Forelimb muscle (tissue), 1 donor: ENCODE data around the gene MRPL16. TPM values are rescaled to one million over a fixed set of nuclear protein-coding genes. Genes with fewer than 3 reads are reported as not detected.

Experiments
- DNase-seq: peaks from one replicate; pipeline ENCODE4 v3.0.0-alpha.2; 2013; ENCODE audit warnings: low read depth
- polyA plus RNA-seq: library from polyadenylated mRNA; unstranded; fragments of 120-200 nt; gene quantifications from one replicate; pipeline ENCODE4 v1.2.1, GENCODE V29; 2013; ENCODE audit not compliant: insufficient read length

The MRPL16 gene
- polyA plus RNA-seq, 1 donor = 31.6 TPM

DNA sequence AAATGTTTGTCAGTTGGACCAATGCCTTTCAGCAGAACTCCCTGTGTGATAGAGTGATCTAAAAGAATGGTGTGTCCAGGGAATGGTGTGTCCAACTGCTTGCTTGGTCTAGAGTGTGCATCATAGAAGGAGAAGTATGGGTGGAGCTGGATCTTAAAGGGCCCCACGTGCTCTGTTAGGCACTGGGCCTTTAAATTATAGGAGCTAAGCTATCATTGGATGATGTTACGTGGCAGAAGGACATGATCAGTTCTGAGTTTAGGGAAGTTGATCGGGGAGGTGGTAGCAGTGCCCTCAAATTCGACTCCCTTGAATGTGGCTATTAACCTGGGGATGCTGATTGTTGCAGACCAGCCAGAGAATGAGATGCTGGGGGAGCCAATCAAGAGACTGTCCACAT is 39.0 kb downstream of the MRPL16 start:
- DNase-seq = no peak

- DNase-seq = no peak
These were observed 39.7 kb downstream of the MRPL16 start for GRCh38 chr11:59770869-59771268.

- DNase-seq = no peak
These were observed 40.3 kb downstream of the MRPL16 start for GRCh38 chr11:59770319-59770718.

GRCh38 chr11:59769828-59770227 is 40.8 kb downstream of the MRPL16 start:
- DNase-seq = no peak

DNA sequence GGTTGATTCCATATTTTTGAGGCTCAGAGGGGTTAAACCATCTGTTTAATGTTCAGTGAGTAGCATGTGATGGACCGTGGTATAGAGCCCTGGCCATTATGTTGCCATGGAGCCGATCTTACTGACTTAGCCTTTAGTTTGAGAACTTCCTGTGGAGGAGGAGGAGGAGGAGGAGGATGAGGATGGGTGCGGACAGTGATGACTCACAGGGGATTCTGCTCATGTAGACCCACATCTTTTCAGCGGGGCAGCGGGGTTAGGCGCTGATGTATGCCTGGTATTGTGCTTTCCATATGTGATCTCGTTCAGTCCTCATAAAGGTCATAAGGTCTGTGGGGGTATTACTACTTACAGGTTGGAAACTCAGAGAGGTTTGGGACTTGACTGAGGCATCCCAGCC is 41.5 kb downstream of the MRPL16 start:
- no peak for DNase-seq

DNA sequence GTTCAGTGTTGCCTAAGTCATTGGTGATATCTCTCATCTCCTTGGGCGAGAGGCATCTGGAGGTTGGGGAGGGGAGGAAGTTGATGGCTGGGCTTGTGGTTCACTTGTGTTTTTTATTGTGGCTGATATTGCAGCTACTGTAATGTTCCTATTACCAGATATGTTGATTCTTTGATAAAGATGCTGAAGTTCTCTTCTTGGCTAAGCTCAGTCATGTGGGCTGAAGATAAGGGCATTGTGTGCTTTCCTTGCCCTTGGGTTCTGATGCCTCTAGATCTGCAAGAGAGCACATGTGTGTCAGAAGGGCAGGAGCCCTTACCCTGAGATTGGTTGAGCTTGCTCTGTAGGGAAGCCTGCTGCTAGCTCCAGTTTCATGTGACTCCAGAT is 43.4 kb downstream of the MRPL16 start:
- no peak for DNase-seq

GRCh38 chr11:59766542-59767224 is 43.9 kb downstream of the MRPL16 start:
- DNase-seq = no peak

DNA sequence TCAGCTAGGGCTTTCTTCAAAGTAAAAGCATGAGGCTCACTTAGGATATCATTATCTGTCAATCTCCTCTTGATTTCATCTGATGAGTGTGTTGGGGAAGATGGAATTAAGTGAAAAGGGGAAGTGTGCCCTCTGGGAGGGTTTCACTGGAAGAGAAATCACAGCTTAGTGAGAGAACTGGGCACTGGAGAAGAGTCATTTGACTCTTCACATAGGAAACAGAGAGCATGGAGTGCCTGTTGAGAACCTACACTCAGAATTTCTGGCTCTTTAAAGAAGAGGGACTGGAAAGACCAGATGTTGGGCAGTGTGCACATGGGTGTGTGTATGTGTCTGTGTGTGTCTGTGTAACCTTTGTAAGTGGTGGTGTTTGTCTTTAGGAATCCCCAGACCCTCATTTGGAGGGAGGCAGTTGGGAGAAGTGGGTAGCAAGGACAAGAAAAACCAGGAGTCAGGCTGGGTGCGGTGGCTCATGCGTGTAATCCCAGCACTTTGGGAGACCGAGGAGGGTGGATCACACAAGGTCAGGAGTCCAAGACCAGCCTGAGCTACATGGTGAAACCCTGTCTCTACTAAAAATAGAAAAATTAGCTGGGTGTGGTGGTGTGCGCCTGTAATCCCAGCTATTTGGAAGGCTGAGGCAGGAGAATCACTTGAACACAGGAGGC is 45.4 kb downstream of the MRPL16 start:
- no peak for DNase-seq

- DNase-seq = no peak
These were observed 48.6 kb downstream of the MRPL16 start for GRCh38 chr11:59761993-59762392.

DNA sequence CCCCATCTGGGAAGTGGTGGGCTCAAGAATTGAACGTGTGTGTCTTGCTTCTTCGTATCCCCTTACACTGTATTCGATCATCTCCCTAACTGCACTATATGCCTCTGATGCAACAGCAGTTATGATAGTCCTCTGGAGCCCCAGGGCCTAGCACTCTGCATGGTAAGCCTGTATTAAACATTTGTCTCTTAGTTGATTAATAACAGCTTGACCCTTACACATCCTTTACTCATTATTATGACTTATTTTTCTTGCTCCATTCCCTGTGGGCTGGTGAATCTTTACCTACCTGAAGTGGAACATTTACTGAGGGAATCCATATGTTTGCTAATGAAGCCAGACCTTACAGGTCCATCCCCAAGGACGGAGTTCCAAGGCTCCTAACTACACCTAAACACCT is 49.8 kb downstream of the MRPL16 start:
- DNase-seq = no peak

DNA sequence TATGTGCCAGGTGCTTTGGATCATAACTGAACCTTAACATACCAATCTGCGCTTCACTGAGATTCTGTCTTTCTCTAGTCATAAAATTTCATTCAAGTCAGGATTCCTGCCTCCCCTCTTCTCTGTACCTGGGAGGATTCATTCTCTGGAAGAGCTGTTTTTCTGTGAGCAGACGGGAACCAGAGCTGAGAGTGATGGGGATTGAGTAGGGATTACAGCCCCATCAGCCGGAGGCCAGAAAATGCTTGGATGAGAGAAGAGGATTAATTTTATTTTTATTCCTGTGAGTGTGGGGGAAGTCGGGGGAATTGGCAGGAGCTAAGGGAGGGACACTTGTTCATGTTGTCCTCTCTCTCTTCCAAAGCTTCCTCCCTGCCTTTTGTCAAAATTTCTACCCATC is 50.7 kb downstream of the MRPL16 start:
- DNase-seq = no peak

DNA sequence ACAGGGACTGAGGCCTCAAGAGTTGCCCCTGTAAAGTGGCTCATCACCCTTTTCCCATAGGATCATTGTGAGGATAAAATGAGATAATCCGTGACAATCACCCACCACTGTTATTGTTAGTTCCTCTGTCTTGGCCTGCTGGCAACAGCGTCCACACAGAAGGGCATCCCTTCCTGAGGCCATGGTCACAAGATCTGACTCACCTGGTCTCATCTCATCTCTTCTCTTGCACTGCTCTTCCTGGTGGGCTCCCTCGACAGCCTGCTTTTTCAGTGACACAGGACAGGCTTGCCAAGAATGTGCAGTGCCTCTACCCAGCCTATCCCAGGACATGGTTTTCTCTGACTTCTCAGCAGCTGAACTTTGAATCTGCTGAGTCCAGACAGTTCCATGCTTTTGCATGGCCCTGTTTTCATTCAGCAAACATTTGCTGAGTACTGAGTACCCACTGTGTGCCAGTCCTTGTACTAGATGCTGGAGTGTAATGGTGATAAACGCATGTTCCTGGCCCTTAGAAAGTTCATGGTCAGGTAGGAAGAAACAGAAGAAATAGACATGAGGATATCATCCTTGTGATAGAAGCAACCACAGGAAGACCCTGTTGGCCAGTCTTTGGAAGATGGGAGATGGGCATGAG is 52.1 kb downstream of the MRPL16 start:
- DNase-seq = no peak

GRCh38 chr11:59756845-59757244 is 53.7 kb downstream of the MRPL16 start:
- no peak for DNase-seq

GRCh38 chr11:59756558-59756840 is 54.1 kb downstream of the MRPL16 start:
- no peak for DNase-seq

Other genes starting within 250 kb of the MRPL16 start
- gene OSBP, start 195.0 kb downstream of the MRPL16 start, polyA plus RNA-seq = 50.5 TPM
- gene PATL1, start 141.7 kb downstream of the MRPL16 start, polyA plus RNA-seq = 25.2 TPM
- not detected for gene OR10V1, start 96.9 kb downstream of the MRPL16 start, polyA plus RNA-seq
- gene STX3, start 55.4 kb downstream of the MRPL16 start, polyA plus RNA-seq = 4.7 TPM
- gene CBLIF, start 34.7 kb upstream of the MRPL16 start, polyA plus RNA-seq = not detected
- 0.23 TPM for gene TCN1, start 55.7 kb upstream of the MRPL16 start, polyA plus RNA-seq
- not detected for gene OOSP3, start 68.0 kb upstream of the MRPL16 start, polyA plus RNA-seq
- gene OOSP1, start 127.7 kb upstream of the MRPL16 start, polyA plus RNA-seq = not detected
- not detected for gene OOSP4A, start 153.3 kb upstream of the MRPL16 start, polyA plus RNA-seq
- not detected for gene OOSP4B, start 206.4 kb upstream of the MRPL16 start, polyA plus RNA-seq
- gene OOSP2, start 229.6 kb upstream of the MRPL16 start, polyA plus RNA-seq = not detected
- 0.80 TPM for gene MS4A3, start 245.9 kb upstream of the MRPL16 start, polyA plus RNA-seq